ENCODE results near the gene MS4A3.
A peak's percentile ranks its signal among the peaks of the same experiment; 100 is the strongest.
"Not testable (repeated sequence)": the region's sequence is repeated elsewhere in the genome, so short reads cannot be mapped to it uniquely, and the experiment has no call there.

MS4A3 gene

DNA sequence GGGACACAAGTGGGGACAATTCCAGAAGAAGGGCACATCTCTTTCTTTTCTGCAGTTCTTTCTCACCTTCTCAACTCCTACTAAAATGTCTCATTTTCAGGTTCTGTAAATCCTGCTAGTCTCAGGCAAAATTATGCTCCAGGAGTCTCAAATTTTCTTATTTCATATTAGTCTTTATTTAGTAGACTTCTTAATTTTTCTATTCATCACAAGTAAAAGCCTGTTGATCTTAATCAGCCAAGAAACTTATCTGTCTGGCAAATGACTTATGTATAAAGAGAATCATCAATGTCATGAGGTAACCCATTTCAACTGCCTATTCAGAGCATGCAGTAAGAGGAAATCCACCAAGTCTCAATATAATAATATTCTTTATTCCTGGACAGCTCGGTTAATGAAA lies 31.9 kb downstream of the MS4A3 start, which contains the start of gene MS4A2:
TSS of gene MS4A2 (plus strand) at position 301 of the 400 bp plus-strand sequence. CDS start 102 bp downstream, outside the sequence.
- H3K27ac ChIP-seq (ENCODE audit: insufficient read depth in 1 of 2, low read depth in 1 of 2, low read length in 2 of 2, poor library complexity in 1 of 2, severe bottlenecking in 2 of 2): no peak within 1 kb of the TSS
- DNase-seq: no peak
- no peaks in the 10 kb centered on the region for H3K27me3 ChIP-seq (replicated peaks in 2 of 5; ENCODE audit: control insufficient read depth in 4 of 5, insufficient read depth in 5 of 5, low read length in 4 of 5)
- no peak within 1 kb of the TSS for H3K4me3 ChIP-seq (ENCODE audit: control insufficient read depth in 1 of 7, extremely low read depth in 1 of 7, insufficient read depth in 4 of 7, low read depth in 2 of 7, low read length in 6 of 7)
- H3K4me1 ChIP-seq (ENCODE audit: control extremely low read depth in 1 of 4, control insufficient read depth in 4 of 4, insufficient read depth in 4 of 4, low read length in 3 of 4): no peaks in the 10 kb centered on the region
- POLR2A ChIA-PET: no interaction called here
- CTCF ChIA-PET: no interaction called here
- peaks cover 0 to 2% (median 0%) of the 10 kb centered on the region in 5 experiments for H3K9me3 ChIP-seq (ENCODE audit: control extremely low read depth in 1 of 5, control insufficient read depth in 4 of 5, insufficient read depth in 2 of 5, low read depth in 1 of 5, low read length in 4 of 5)
- H3K36me3 ChIP-seq (ENCODE audit: control insufficient read depth in 4 of 4, insufficient read depth in 4 of 4, low read length in 3 of 4): no peaks in the 10 kb centered on the region
- WGBS (ENCODE audit: insufficient coverage): 60% methylated on average over 1 of the region's 1 CpG

- H3K4me3 ChIP-seq (ENCODE audit: control insufficient read depth in 1 of 7, extremely low read depth in 1 of 7, insufficient read depth in 4 of 7, low read depth in 2 of 7, low read length in 6 of 7): no peak overlapping the region
- ChIA-PET POLR2A (no interaction called here), CTCF (no interaction called here)
- no peaks in the 10 kb centered on the region for H3K27me3 ChIP-seq (replicated peaks in 2 of 5; ENCODE audit: control insufficient read depth in 4 of 5, insufficient read depth in 5 of 5, low read length in 4 of 5)
- no peak overlapping the region for H3K27ac ChIP-seq (ENCODE audit: insufficient read depth in 1 of 2, low read depth in 1 of 2, low read length in 2 of 2, poor library complexity in 1 of 2, severe bottlenecking in 2 of 2)
- no peaks in the 10 kb centered on the region for H3K9me3 ChIP-seq (ENCODE audit: control extremely low read depth in 1 of 5, control insufficient read depth in 4 of 5, insufficient read depth in 2 of 5, low read depth in 1 of 5, low read length in 4 of 5)
- no peak for DNase-seq
- H3K36me3 ChIP-seq (ENCODE audit: control insufficient read depth in 4 of 4, insufficient read depth in 4 of 4, low read length in 3 of 4): no peaks in the 10 kb centered on the region
- H3K4me1 ChIP-seq (ENCODE audit: control extremely low read depth in 1 of 4, control insufficient read depth in 4 of 4, insufficient read depth in 4 of 4, low read length in 3 of 4): peaks cover 0 to 13% (median 1%) of the 10 kb centered on the region in 4 experiments
- WGBS (ENCODE audit: insufficient coverage): 88% methylated on average over 2 of the region's 4 CpGs
Observed at GRCh38 chr11:60095477-60096120, 39.1 kb downstream of the MS4A3 start.

- ChIA-PET POLR2A (no interaction called here), CTCF (no interaction called here)
- H3K27me3 ChIP-seq (replicated peaks in 2 of 5; ENCODE audit: control insufficient read depth in 4 of 5, insufficient read depth in 5 of 5, low read length in 4 of 5): no peaks in the 10 kb centered on the region
- no peak for DNase-seq
- H3K4me3 ChIP-seq (ENCODE audit: control insufficient read depth in 1 of 7, extremely low read depth in 1 of 7, insufficient read depth in 4 of 7, low read depth in 2 of 7, low read length in 6 of 7): no peak overlapping the region
- H3K27ac ChIP-seq (ENCODE audit: insufficient read depth in 1 of 2, low read depth in 1 of 2, low read length in 2 of 2, poor library complexity in 1 of 2, severe bottlenecking in 2 of 2): no peak overlapping the region
- H3K4me1 ChIP-seq (ENCODE audit: control extremely low read depth in 1 of 4, control insufficient read depth in 4 of 4, insufficient read depth in 4 of 4, low read length in 3 of 4): peaks cover 0 to 25% (median 6%) of the 10 kb centered on the region in 4 experiments
- no peaks in the 10 kb centered on the region for H3K9me3 ChIP-seq (ENCODE audit: control extremely low read depth in 1 of 5, control insufficient read depth in 4 of 5, insufficient read depth in 2 of 5, low read depth in 1 of 5, low read length in 4 of 5)
- WGBS (ENCODE audit: insufficient coverage): 100% methylated on average over 1 of the region's 1 CpG
- H3K36me3 ChIP-seq (ENCODE audit: control insufficient read depth in 4 of 4, insufficient read depth in 4 of 4, low read length in 3 of 4): no peaks in the 10 kb centered on the region
Observed at GRCh38 chr11:60097189-60097588, 40.7 kb downstream of the MS4A3 start.

GRCh38 chr11:60098508-60098907 lies 42.0 kb downstream of the MS4A3 start:
- Histone ChIP-seq H3K27ac (ENCODE audit: insufficient read depth in 1 of 2, low read depth in 1 of 2, low read length in 2 of 2, poor library complexity in 1 of 2, severe bottlenecking in 2 of 2) (no peak overlapping the region), H3K9me3 (ENCODE audit: control extremely low read depth in 1 of 5, control insufficient read depth in 4 of 5, insufficient read depth in 2 of 5, low read depth in 1 of 5, low read length in 4 of 5) (no peaks in the 10 kb centered on the region), H3K4me1 (ENCODE audit: control extremely low read depth in 1 of 4, control insufficient read depth in 4 of 4, insufficient read depth in 4 of 4, low read length in 3 of 4) (peaks cover 0 to 25% (median 6%) of the 10 kb centered on the region in 4 experiments), H3K4me3 (ENCODE audit: control insufficient read depth in 1 of 7, extremely low read depth in 1 of 7, insufficient read depth in 4 of 7, low read depth in 2 of 7, low read length in 6 of 7) (no peak overlapping the region), H3K27me3 (replicated peaks in 2 of 5; ENCODE audit: control insufficient read depth in 4 of 5, insufficient read depth in 5 of 5, low read length in 4 of 5) (no peaks in the 10 kb centered on the region), H3K36me3 (ENCODE audit: control insufficient read depth in 4 of 4, insufficient read depth in 4 of 4, low read length in 3 of 4) (no peaks in the 10 kb centered on the region)
- ChIA-PET CTCF (no interaction called here), POLR2A (no interaction called here)
- DNase-seq: peak in 1 of 3 donors; percentile 5

DNA sequence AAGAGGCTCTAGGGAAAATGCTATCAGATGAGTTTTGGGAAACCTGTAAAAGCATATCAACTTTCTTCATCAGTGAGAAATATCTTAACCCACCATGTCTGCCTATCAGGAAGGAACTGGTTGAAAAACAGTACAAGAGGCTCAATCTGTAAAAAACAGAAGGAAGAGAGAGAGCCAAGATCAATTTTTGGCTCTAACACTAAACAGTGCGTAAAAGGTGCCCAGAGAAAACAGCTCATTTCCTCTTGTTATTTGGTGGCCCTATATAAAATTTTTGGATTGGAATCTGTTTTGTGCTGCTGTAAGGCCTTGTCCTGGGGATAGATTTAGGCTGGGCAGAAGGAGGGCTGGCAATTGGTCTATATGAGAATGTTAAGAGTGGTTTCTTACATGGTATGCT lies 44.1 kb downstream of the MS4A3 start:
- peaks cover 0 to 26% (median 8%) of the 10 kb centered on the region in 4 experiments for H3K4me1 ChIP-seq (ENCODE audit: control extremely low read depth in 1 of 4, control insufficient read depth in 4 of 4, insufficient read depth in 4 of 4, low read length in 3 of 4)
- H3K27ac ChIP-seq (ENCODE audit: insufficient read depth in 1 of 2, low read depth in 1 of 2, low read length in 2 of 2, poor library complexity in 1 of 2, severe bottlenecking in 2 of 2): peak overlapping the region in 1 of 2 experiments; percentile 9
- DNase-seq: peak; percentile 31 to 64 (median 40)
- no CpG with 5 or more reads among the region's 1 CpG for WGBS (ENCODE audit: insufficient coverage)
- no peaks in the 10 kb centered on the region for H3K36me3 ChIP-seq (ENCODE audit: control insufficient read depth in 4 of 4, insufficient read depth in 4 of 4, low read length in 3 of 4)
- peak overlapping the region in 1 of 7 experiments; percentile 41 for H3K4me3 ChIP-seq (ENCODE audit: control insufficient read depth in 1 of 7, extremely low read depth in 1 of 7, insufficient read depth in 4 of 7, low read depth in 2 of 7, low read length in 6 of 7)
- ChIA-PET POLR2A (no interaction called here), CTCF (no interaction called here)
- no peaks in the 10 kb centered on the region for H3K9me3 ChIP-seq (ENCODE audit: control extremely low read depth in 1 of 5, control insufficient read depth in 4 of 5, insufficient read depth in 2 of 5, low read depth in 1 of 5, low read length in 4 of 5)
- no peaks in the 10 kb centered on the region for H3K27me3 ChIP-seq (replicated peaks in 2 of 5; ENCODE audit: control insufficient read depth in 4 of 5, insufficient read depth in 5 of 5, low read length in 4 of 5)

DNA sequence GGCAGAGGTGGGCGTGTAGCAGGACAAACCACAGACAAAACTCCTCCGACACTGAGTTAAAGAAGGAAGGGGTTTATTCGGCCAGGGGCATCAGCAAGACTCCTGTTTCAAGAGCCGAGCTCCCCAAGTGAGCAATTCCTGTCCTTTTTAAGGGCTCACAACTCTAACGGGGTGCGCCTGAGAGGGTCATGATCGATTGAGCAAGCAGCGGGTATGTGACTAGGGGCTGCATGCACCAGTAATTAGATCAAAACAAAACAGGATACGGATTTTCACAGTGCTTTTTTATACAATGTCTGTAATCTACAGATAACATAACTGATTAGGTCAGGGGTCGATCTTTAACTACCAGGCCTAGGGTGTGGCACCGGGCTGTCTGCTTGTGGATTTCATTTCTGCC lies 44.9 kb downstream of the MS4A3 start:
- H3K36me3 ChIP-seq (ENCODE audit: control insufficient read depth in 4 of 4, insufficient read depth in 4 of 4, low read length in 3 of 4); H3K27me3 ChIP-seq (replicated peaks in 2 of 5; ENCODE audit: control insufficient read depth in 4 of 5, insufficient read depth in 5 of 5, low read length in 4 of 5); POLR2A ChIA-PET; CTCF ChIA-PET; H3K9me3 ChIP-seq (ENCODE audit: control extremely low read depth in 1 of 5, control insufficient read depth in 4 of 5, insufficient read depth in 2 of 5, low read depth in 1 of 5, low read length in 4 of 5): not testable (repeated sequence)
- 27% methylated on average over 5 of the region's 11 CpGs for WGBS (ENCODE audit: insufficient coverage)
- H3K4me1 ChIP-seq (ENCODE audit: control extremely low read depth in 1 of 4, control insufficient read depth in 4 of 4, insufficient read depth in 4 of 4, low read length in 3 of 4): peaks cover 0 to 26% (median 8%) of the 10 kb centered on the region in 4 experiments
- peak overlapping the region in 1 of 2 experiments; percentile 54 for H3K27ac ChIP-seq (ENCODE audit: insufficient read depth in 1 of 2, low read depth in 1 of 2, low read length in 2 of 2, poor library complexity in 1 of 2, severe bottlenecking in 2 of 2)
- H3K4me3 ChIP-seq (ENCODE audit: control insufficient read depth in 1 of 7, extremely low read depth in 1 of 7, insufficient read depth in 4 of 7, low read depth in 2 of 7, low read length in 6 of 7): peak overlapping the region in 2 of 7 experiments; percentile 28 to 39
- DNase-seq: peak in 2 of 3 donors; percentile 16 to 49

DNA sequence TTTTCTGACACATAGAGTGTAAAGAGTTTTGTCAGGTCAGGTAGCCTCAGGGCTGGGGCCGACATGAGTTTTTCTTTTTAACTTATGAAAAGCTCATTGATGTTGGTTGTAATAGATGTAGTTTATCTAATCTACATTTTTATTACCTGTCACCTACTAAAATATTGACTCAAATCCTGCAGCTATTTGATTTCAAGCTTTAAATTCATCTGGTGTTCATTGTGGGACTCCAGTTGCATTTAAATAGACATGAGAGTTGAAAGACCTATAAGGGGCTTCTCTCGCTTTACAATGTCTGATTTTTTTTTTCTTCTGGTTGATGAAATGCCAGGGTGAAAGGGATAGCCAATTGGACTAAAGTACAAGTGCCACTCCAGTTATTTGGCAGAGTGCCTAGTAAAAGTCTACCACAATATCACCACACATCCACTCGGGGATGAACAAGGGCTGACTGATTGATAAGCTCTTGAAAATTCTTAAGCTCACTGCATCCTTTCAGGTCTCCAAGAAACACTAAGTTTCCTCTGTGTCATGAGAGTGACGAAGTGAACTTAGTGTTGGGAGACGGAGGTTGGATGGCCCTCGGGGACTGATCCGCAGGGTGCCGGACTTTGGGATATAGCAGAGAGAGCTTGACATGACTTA lies 48.1 kb downstream of the MS4A3 start:
- 70% methylated on average over 5 of the region's 8 CpGs for WGBS (ENCODE audit: insufficient coverage)
- H3K27me3 ChIP-seq (replicated peaks in 2 of 5; ENCODE audit: control insufficient read depth in 4 of 5, insufficient read depth in 5 of 5, low read length in 4 of 5); H3K36me3 ChIP-seq (ENCODE audit: control insufficient read depth in 4 of 4, insufficient read depth in 4 of 4, low read length in 3 of 4); H3K4me3 ChIP-seq (ENCODE audit: control insufficient read depth in 1 of 7, extremely low read depth in 1 of 7, insufficient read depth in 4 of 7, low read depth in 2 of 7, low read length in 6 of 7); H3K27ac ChIP-seq (ENCODE audit: insufficient read depth in 1 of 2, low read depth in 1 of 2, low read length in 2 of 2, poor library complexity in 1 of 2, severe bottlenecking in 2 of 2); H3K9me3 ChIP-seq (ENCODE audit: control extremely low read depth in 1 of 5, control insufficient read depth in 4 of 5, insufficient read depth in 2 of 5, low read depth in 1 of 5, low read length in 4 of 5): not testable (repeated sequence)
- H3K4me1 ChIP-seq (ENCODE audit: control extremely low read depth in 1 of 4, control insufficient read depth in 4 of 4, insufficient read depth in 4 of 4, low read length in 3 of 4): peaks cover 0 to 25% (median 8%) of the 10 kb centered on the region in 4 experiments
- POLR2A ChIA-PET: interaction anchor here (0.6 kb wide), 1 partner anchor 11 kb away, joined by 6 read pairs; no protein-coding TSS in a partner anchor
- DNase-seq: peak in 2 of 3 donors; percentile 56 to 70
- CTCF ChIA-PET: interaction anchor here (1.2 kb wide), 1 partner anchor 77 kb away, joined by 3 read pairs; no protein-coding TSS in a partner anchor
